Bronchus fibroblast of lung (primary cell): ENCODE measurements around the gene HECA. TPM values are rescaled to one million over a fixed set of nuclear protein-coding genes. Genes with fewer than 3 reads are reported as not detected.

Source experiments
- total RNA-seq: library from RNA; depleted of rRNA; stranded (reverse); fragments of >200 nt; gene quantifications from 2 replicates; pipeline ENCODE4 v1.2.3, GENCODE V29; 2015

HECA gene
- 7.7 and 10.1 TPM in 2 replicates for total RNA-seq

DNA sequence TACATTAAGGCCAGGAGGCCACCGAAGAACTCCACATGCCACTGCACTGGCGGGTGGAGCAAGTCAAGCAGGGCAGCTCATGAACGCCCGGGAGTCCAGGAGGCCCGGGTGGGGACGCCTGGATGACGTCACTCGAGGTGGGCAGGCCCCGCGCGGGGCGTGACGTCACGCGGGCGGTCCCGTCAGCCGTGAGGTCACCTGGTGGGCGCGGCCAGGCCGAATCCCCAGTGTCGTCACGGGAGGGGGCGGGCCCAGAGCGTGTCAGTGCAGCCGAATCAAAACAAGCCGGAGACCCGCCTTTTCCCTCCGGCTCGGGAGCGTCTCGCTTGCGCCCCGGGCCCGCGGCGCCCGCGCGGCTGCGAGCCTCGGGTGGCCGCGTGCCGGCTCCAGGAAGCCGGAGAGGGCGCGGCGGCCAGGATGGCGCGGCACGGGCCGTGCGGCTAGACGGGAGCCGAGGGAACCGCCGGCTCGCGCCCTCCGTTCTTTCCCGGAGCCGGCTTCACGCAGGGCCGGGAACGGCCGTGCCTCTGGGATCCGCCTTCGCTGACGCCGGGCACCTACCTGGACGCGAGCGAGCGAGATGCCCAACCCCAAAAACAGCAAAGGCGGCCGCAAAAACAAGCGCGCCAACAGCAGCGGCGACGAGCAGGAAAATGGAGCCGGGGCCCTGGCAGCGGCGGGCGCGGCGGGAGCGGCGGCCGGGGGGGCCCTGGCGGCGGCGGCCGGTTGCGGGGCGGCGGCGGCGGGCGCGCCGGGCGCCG is at the start of gene HECA:
TSS of gene HECA (plus strand) at position 264 of the 761 bp plus-strand sequence. CDS start at position 581, 317 bp downstream.

Other genes with a start within 250 kb of the HECA start
- gene REPS1, start 146.8 kb upstream of the HECA start, total RNA-seq: 26.2 and 28.5 TPM in 2 replicates
- 38.5 and 48.3 TPM in 2 replicates for gene ABRACL, start 106.3 kb upstream of the HECA start, total RNA-seq
- gene TXLNB, start 156.9 kb downstream of the HECA start, total RNA-seq: 0.15 and 0.17 TPM in 2 replicates
- 266 and 268 TPM in 2 replicates for gene CITED2, start 239.6 kb downstream of the HECA start, total RNA-seq